Measurements from ENCODE around the gene TBX10.

GRCh38 chr11:67665541-67666302, 26.2 kb upstream of the TBX10 start:
- TF ChIP-seq CTCF (IDR thresholded peaks at IDR 0.05; ENCODE audit: borderline replicate concordance, extremely low read depth, low read length, poor library complexity, severe bottlenecking) (peak; percentile 26), EZH2 (IDR thresholded peaks at IDR 0.05; ENCODE audit: borderline replicate concordance, low read depth, low read length, severe bottlenecking) (no peak)

Data from DND-41 (cell line).